DMS53 treated with DMSO at 0.1 percent for 48 hours (cell line): ENCODE results near the gene C19orf33.
"Not testable (repeated sequence)": the region's sequence is repeated elsewhere in the genome, so short reads cannot be mapped to it uniquely, and the experiment has no call there.

ENCODE experiments used
- DNase-seq: peaks from one replicate; lab custom pipeline; 2025; ENCODE audit not compliant: unreplicated experiment; lab: John Stamatoyannopoulos, UW

Gene C19orf33

DNA sequence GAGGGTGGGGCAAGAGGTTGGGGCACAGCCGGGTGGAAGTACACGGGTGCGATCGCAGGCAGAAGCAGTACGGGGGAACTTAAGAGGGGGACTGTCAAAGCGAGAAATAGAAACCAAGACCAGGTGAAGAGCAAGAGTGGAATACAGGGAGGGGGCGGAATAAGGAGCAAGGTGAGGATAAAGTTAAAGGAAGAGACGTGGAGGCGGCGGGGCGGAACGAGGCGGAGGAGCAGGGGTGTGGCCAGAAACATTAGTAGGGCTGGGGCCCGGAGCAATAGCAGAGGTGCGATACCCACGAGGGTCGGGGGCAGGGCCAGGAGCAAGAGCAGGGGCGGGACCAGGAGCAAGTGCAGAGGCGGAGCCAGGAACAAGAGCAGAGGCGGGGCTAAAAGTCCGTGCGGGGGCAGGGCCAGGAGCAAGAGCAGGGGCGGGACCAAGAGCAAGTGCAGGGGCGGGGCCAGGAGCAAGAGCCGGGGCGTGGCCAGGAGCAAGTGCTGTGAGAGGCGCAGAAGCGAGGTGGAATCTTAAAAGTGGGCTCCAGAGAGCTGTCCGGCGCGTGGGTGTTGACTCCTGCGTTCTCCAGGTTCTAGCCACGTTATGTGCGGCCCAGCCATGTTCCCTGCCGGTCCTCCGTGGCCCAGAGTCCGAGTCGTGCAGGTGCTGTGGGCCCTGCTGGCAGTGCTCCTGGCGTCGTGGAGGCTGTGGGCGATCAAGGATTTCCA, 32.7 kb downstream of the C19orf33 start:
- DNase-seq: peak; percentile 97

DNA sequence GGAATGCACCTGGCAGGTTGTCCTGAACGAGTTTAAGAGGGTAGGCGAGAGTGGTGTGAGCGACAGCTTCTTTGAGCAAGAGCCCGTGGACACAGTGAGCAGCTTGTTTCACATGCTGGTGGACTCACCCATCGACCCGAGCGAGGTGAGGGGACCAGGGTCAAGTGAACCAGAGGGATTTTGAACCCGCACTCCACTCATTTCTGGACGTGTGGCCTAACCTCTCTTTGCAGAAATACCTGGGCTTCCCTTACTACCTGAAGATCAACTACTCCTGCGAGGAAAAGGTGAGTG, 33.3 kb downstream of the C19orf33 start:
- DNase-seq: no peak

DNA sequence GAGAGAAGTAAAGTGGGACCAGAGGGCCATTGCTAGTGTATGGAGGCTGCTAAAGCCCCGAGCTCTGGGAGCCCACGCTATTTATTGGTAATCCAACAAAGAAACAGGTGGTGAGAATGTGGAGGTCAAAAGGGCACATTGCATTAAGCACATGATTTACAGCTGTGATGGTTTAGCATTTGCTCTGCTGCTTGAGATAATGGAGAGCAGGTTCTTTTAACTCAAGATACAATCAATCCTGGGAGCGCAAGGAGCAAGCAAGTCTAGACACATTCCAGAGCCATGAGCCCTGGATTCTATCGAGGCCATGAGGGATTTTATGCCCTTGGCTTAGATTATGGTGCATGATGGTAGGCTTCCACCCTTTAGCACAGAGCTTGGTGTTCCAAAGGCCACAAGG, 35.0 kb downstream of the C19orf33 start:
- not testable (repeated sequence) for DNase-seq

DNA sequence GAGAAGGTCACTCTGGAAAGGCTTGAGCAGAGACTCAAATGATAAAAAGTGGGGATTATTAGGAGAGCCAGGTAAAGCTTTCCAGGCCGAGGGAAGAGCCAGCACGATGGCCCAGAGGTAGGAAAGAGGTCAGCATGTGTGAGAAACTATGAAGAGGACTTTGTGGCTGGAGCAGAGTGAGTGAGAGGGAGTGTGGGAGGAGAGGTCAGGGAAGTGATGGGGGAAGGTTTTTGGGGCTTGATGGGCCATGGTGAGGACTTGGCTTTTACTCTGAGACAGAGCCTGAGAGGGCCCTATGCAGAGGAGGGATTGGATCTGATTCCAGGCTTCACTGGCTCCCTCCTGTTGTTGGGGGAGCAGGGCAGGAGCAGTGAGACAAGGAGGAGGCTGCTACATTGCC, 36.9 kb downstream of the C19orf33 start:
- DNase-seq: no peak

DNA sequence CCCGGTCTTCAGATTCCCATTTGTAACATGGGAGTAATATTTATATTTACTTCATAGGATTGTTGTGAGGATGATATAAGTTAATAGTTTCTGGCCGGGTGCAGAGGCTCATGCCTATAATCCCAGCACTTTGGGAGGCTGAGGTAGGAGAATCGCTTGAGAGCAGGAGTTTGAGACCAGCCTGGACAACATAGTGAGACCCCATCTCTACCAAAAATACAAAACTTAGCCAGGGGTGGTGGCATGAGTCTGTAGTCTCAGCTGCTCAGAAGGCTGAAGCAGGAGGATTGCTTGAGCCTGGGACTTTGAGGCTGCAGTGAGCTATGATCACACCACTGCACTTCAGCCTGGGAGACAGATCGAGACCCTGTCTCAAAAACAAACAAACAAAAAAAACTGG, 42.8 kb downstream of the C19orf33 start:
- no peak for DNase-seq

DNA sequence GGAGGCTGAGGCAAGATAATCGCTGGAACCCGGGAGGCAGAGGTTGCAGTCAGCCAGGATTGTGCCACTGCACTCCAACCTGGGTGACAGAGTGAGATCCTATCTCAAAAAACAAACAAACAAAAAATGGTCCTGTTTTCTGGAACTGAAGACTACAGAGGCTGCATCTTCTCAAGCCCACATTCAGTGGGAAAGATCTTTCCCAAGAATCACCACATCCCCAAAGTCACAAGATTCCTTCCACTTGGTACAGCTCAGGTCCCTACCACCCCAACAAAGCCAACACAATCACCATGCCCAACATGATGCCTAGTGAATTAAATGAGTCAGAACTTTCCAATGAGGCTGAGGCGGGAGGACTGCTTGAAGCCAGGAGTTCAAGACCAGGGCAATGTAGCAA, 46.8 kb downstream of the C19orf33 start:
- DNase-seq: no peak

DNA sequence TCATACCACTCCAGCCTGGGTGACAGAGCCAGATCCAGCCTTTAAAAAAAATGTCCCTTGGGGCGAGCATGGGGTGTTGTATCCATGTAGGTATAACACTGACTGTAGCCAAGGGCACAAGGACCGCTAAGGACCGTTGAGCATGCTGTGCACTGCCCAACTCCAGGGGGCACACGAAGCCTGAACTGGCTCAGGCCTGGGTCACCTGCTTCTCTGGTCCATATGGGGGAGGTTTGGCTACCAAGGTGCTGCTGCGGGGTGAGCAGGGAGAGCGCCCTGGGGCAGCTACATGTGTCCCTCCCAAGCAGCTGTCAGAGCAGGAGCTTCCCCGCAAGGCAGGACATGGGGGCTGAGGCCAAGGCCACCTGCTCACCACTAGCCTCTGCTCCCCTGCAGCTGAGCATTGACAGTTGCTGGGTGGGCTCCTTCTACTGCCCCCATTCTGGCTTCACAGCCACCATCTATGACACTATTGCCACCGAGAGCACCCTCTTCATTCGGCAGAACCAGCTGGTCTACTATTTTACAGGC, 47.9 kb downstream of the C19orf33 start:
- DNase-seq: no peak

DNA sequence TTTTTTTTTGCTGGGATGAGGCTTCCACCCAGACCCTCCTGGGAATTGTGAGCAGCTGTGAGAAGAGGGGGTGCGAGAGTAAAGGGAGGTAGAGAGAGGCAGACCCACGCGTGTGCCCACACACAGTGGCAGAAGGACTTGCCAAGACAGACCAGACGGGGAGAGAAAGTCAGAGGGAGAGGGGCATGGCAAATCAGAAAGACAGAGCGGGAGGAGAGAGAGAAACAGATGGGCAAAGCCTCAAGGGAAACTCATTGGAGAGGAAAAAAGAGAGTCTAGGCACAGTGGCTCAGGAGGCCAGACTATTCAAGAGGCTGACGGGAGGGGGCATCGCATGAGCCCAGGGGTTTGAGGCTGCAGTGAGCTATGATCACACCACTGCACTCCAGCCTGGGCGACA, 48.6 kb downstream of the C19orf33 start:
- DNase-seq: no peak
